ENCODE data around the gene COX4I1.

Gene COX4I1

DNA sequence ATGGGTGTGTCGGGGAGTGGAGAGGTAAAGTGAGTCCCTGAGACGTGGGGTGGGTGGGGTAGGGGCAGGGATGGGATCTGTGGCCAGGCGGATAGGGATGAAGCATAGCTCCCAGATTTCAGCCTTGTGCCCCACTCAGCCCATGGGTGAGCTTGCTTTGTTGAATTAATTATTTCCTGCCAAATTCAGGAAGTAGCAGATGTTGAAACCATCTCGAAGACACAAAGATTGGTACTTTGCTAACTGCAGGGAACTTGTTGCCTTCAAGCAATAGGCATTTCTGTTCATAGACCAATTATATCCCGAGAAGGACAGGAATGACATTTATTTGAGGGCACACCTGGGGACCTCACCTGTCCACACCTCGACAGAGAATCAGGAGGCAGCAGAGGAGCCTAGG, 37.6 kb upstream of the COX4I1 start:
- Histone ChIP-seq H3K4me2 (peak overlapping the region; percentile 68 to 97 (median 83)), H3K27ac (peak overlapping the region in 5 of 11 experiments; percentile 6 to 60 (median 44); a peak in 10 of 22 replicates), H3K36me3 (no peaks in the 10 kb centered on the region), H3K9me3 (replicated peaks in 1 of 11) (no peaks in the 10 kb centered on the region), H4K20me1 (peaks cover 0 to 14% (median 0%) of the 10 kb centered on the region in 11 experiments; a peak in 6 of 22 replicates), H3K4me1 (peaks cover 52 to 71% (median 59%) of the 10 kb centered on the region in 10 experiments), H3K4me3 (no peak overlapping the region), H3K9ac (peak overlapping the region in 2 of 11 experiments; percentile 11 to 40; a peak in 1 of 22 replicates), H3K27me3 (peaks cover 0 to 23% (median 0%) of the 10 kb centered on the region in 11 experiments; a peak in 6 of 22 replicates)
- no peak for TF ChIP-seq Cebpa-rat (IDR thresholded peaks at IDR 0.05)

GRCh38 chr16:85762970-85763369, 36.5 kb upstream of the COX4I1 start:
- H3K9ac ChIP-seq, result no peak overlapping the region
- peaks cover 41 to 65% (median 50%) of the 10 kb centered on the region in 10 experiments for H3K4me1 ChIP-seq
- H4K20me1 ChIP-seq, result peaks cover 0 to 13% (median 0%) of the 10 kb centered on the region in 11 experiments; a peak in 5 of 22 replicates
- H3K27me3 ChIP-seq, result peaks cover 0 to 14% (median 0%) of the 10 kb centered on the region in 11 experiments; a peak in 6 of 22 replicates
- H3K9me3 ChIP-seq (replicated peaks in 1 of 11), result no peaks in the 10 kb centered on the region
- no peaks in the 10 kb centered on the region for H3K36me3 ChIP-seq
- no peak for TF ChIP-seq Cebpa-rat (IDR thresholded peaks at IDR 0.05)
- no peak overlapping the region for H3K27ac ChIP-seq
- no peak overlapping the region for H3K4me3 ChIP-seq
- H3K4me2 ChIP-seq, result peak overlapping the region in 10 of 11 experiments; percentile 68 to 97 (median 84); a peak in 16 of 22 replicates

GRCh38 chr16:85763616-85764015, 35.9 kb upstream of the COX4I1 start:
- H3K27me3 ChIP-seq, result peaks cover 0 to 12% (median 0%) of the 10 kb centered on the region in 11 experiments; a peak in 6 of 22 replicates
- no peak overlapping the region for H3K4me3 ChIP-seq
- no peaks in the 10 kb centered on the region for H3K36me3 ChIP-seq
- no peak overlapping the region for H3K9ac ChIP-seq
- H3K4me1 ChIP-seq, result peaks cover 35 to 61% (median 45%) of the 10 kb centered on the region in 10 experiments
- H3K27ac ChIP-seq, result no peak overlapping the region
- H4K20me1 ChIP-seq, result peaks cover 0 to 11% (median 0%) of the 10 kb centered on the region in 11 experiments; a peak in 4 of 22 replicates
- H3K4me2 ChIP-seq, result no peak overlapping the region
- no peak for TF ChIP-seq Cebpa-rat (IDR thresholded peaks at IDR 0.05)
- no peaks in the 10 kb centered on the region for H3K9me3 ChIP-seq (replicated peaks in 1 of 11)

- Histone ChIP-seq H3K36me3 (0 out of 22 replicates have a peak, but pooled peaks cover 0 to 3% (median 0%) of the 10 kb centered on the region in 11 experiments), H3K27me3 (peaks cover 0 to 1% (median 0%) of the 10 kb centered on the region in 11 experiments; a peak in 3 of 22 replicates), H3K9me3 (replicated peaks in 1 of 11) (no peaks in the 10 kb centered on the region), H3K4me1 (peaks cover 22 to 45% (median 29%) of the 10 kb centered on the region in 10 experiments), H4K20me1 (no peaks in the 10 kb centered on the region), H3K4me3 (no peak overlapping the region), H3K27ac (no peak overlapping the region), H3K4me2 (no peak overlapping the region), H3K9ac (no peak overlapping the region)
- TF ChIP-seq Cebpa-rat (IDR thresholded peaks at IDR 0.05), result no peak
Measured at GRCh38 chr16:85765211-85765610, 34.3 kb upstream of the COX4I1 start.

- H3K9me3 ChIP-seq (replicated peaks in 1 of 11), result no peaks in the 10 kb centered on the region
- TF ChIP-seq Cebpa-rat (IDR thresholded peaks at IDR 0.05), result no peak
- H3K36me3 ChIP-seq, result peaks cover 0 to 9% (median 3%) of the 10 kb centered on the region in 11 experiments; a peak in 8 of 22 replicates
- no peak overlapping the region for H3K27ac ChIP-seq
- peaks cover 22 to 43% (median 25%) of the 10 kb centered on the region in 10 experiments for H3K4me1 ChIP-seq
- no peak overlapping the region for H3K4me3 ChIP-seq
- H3K27me3 ChIP-seq, result no peaks in the 10 kb centered on the region
- H4K20me1 ChIP-seq, result no peaks in the 10 kb centered on the region
- H3K4me2 ChIP-seq, result peak overlapping the region in 2 of 11 experiments; percentile 6 to 20; a peak in 2 of 22 replicates
- no peak overlapping the region for H3K9ac ChIP-seq
Measured at GRCh38 chr16:85765767-85766166, 33.7 kb upstream of the COX4I1 start.

DNA sequence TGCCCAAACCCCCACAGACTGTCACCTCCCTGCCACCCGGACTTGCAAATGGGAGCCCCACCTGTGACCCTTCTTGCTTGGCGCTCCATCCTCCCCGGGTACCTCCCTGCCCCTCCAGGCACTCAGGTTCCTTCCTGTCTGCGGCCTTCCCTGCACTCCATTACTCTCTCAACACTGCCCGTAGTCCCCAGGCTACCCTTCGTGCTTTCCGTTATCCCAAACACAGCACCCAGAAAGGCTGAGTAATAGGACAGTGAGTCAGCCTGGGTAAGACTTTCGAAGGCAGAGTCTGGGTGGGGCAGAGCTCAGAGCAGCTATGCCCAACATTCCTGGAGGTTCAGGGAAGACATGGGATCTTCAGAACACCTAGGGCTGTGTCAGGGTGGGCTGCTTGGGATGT, 32.0 kb upstream of the COX4I1 start:
- H3K27ac ChIP-seq, result no peak overlapping the region
- no peak overlapping the region for H3K4me3 ChIP-seq
- no peak for TF ChIP-seq Cebpa-rat (IDR thresholded peaks at IDR 0.05)
- H3K9ac ChIP-seq, result no peak overlapping the region
- peaks cover 0 to 20% (median 12%) of the 10 kb centered on the region in 11 experiments; a peak in 13 of 22 replicates for H3K36me3 ChIP-seq
- peaks cover 6 to 27% (median 9%) of the 10 kb centered on the region in 10 experiments for H3K4me1 ChIP-seq
- H3K27me3 ChIP-seq, result no peaks in the 10 kb centered on the region
- no peaks in the 10 kb centered on the region for H3K9me3 ChIP-seq (replicated peaks in 1 of 11)
- H4K20me1 ChIP-seq, result no peaks in the 10 kb centered on the region
- H3K4me2 ChIP-seq, result peak overlapping the region in 3 of 11 experiments; percentile 15 to 35 (median 18); a peak in 3 of 22 replicates

DNA sequence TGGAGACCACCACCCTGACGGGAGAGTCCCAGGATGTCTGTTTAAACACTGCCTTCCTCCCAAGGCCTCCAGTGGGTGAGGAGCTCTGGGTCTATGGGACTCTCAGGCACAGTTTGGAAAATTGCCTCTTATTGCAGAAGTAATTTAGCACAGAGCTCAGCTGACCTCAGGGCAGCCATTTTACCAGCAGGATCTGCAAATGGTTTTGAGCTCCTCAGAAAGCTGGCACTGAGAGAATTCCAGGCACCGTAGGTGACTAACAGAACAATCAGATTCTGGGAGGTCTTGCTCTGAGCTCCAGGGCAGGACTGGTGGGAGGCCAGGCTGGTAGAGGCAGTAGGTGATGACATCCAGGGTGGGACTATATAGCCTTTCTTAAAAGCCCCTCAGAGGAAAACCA, 31.3 kb upstream of the COX4I1 start:
- H3K9ac ChIP-seq, result no peak overlapping the region
- H3K27ac ChIP-seq, result no peak overlapping the region
- peak overlapping the region in 3 of 11 experiments; percentile 15 to 35 (median 18); a peak in 4 of 22 replicates for H3K4me2 ChIP-seq

GRCh38 chr16:85770741-85771140, 28.8 kb upstream of the COX4I1 start:
- H3K27me3 ChIP-seq, result no peaks in the 10 kb centered on the region
- H3K4me3 ChIP-seq, result no peak overlapping the region
- no peak overlapping the region for H3K4me2 ChIP-seq
- H3K9me3 ChIP-seq (replicated peaks in 1 of 11), result no peaks in the 10 kb centered on the region
- no peaks in the 10 kb centered on the region for H4K20me1 ChIP-seq
- peaks cover 0 to 36% (median 22%) of the 10 kb centered on the region in 11 experiments; a peak in 17 of 22 replicates for H3K36me3 ChIP-seq
- no peak overlapping the region for H3K9ac ChIP-seq
- no peak overlapping the region for H3K27ac ChIP-seq
- H3K4me1 ChIP-seq, result peaks cover 0 to 18% (median 0%) of the 10 kb centered on the region in 10 experiments; a peak in 7 of 20 replicates
- no peak for TF ChIP-seq Cebpa-rat (IDR thresholded peaks at IDR 0.05)

More for the DNA sequence above, 31.3 kb upstream of the COX4I1 start:
- Histone ChIP-seq H4K20me1 (no peaks in the 10 kb centered on the region), H3K9me3 (replicated peaks in 1 of 11) (no peaks in the 10 kb centered on the region), H3K36me3 (peaks cover 0 to 20% (median 12%) of the 10 kb centered on the region in 11 experiments; a peak in 14 of 22 replicates), H3K4me3 (no peak overlapping the region), H3K27me3 (no peaks in the 10 kb centered on the region), H3K4me1 (peaks cover 0 to 20% (median 2%) of the 10 kb centered on the region in 10 experiments; a peak in 13 of 20 replicates)
- TF ChIP-seq Cebpa-rat (IDR thresholded peaks at IDR 0.05), result no peak

GRCh38 chr16:85773044-85773443, 26.5 kb upstream of the COX4I1 start:
- Histone ChIP-seq H3K4me3 (no peak overlapping the region), H4K20me1 (peaks cover 0 to 9% (median 4%) of the 10 kb centered on the region in 11 experiments; a peak in 6 of 22 replicates), H3K27me3 (no peaks in the 10 kb centered on the region), H3K9ac (no peak overlapping the region), H3K36me3 (peaks cover 21 to 59% (median 43%) of the 10 kb centered on the region in 11 experiments), H3K27ac (no peak overlapping the region), H3K4me1 (peaks cover 0 to 3% (median 0%) of the 10 kb centered on the region in 10 experiments; a peak in 4 of 20 replicates), H3K9me3 (replicated peaks in 1 of 11) (no peaks in the 10 kb centered on the region), H3K4me2 (no peak overlapping the region)
- TF ChIP-seq Cebpa-rat (IDR thresholded peaks at IDR 0.05), result no peak
